Left ventricle myocardium inferior (tissue), 1 donor: ENCODE results near the gene CRISP2. TPM values are rescaled to one million over a fixed set of nuclear protein-coding genes. Genes with fewer than 3 reads are reported as not detected.
"Not testable (repeated sequence)": the region's sequence is repeated elsewhere in the genome, so short reads cannot be mapped to it uniquely, and the experiment has no call there.

ENCODE experiments used
- DNase-seq: peaks from one replicate; pipeline ENCODE4 v3.0.0-alpha.2; 2020
- H3K27ac ChIP-seq: fragments of 200-600 bp; replicated peaks from 2 replicates; pipeline ENCODE4 v1.8.0; 2021
- H3K27me3 ChIP-seq: fragments of 200-600 bp; 2 replicates; pipeline ENCODE4 v1.8.0; 2021; ENCODE audit warnings: low read depth
- H3K36me3 ChIP-seq: fragments of 200-600 bp; 2 replicates; pipeline ENCODE4 v1.8.0; 2021
- H3K4me1 ChIP-seq: fragments of 200-600 bp; 2 replicates; pipeline ENCODE4 v1.8.0; 2021
- H3K4me3 ChIP-seq: fragments of 200-600 bp; 2 replicates; pipeline ENCODE4 v1.8.0; 2021; ENCODE audit warnings: mild to moderate bottlenecking, moderate library complexity
- H3K9me3 ChIP-seq: fragments of 200-600 bp; replicated peaks from 2 replicates; pipeline ENCODE4 v1.8.0; 2021
- intact Hi-C: fragments of 100-400 bp; cut with micrococcal nuclease; formaldehyde crosslinking; loops from one replicate; pipeline ENCODE4 v1.11.0; 2022
- total RNA-seq: library from RNA; stranded (reverse); fragmentation: NEBNext Ultra II Directional; extraction: Animal tissue kit (Norgen Biotek cat#: 25700); gene quantifications from one replicate; pipeline ENCODE4 v1.2.1, GENCODE V29; 2021
- TF ChIP-seq, protein P1 (sequence below): fragments of 200-600 bp; IDR thresholded peaks from 2 replicates; pipeline ENCODE4 v1.8.0; 2021; ENCODE audit warnings: antibody characterized with exemption, mild to moderate bottlenecking, borderline replicate concordance
- donor health status: DM: no; HTN: yes; CAD: no; lungs with severe emphysema.

The CRISP2 gene
- total RNA-seq, 1 donor from 2014 or later, result not detected

DNA sequence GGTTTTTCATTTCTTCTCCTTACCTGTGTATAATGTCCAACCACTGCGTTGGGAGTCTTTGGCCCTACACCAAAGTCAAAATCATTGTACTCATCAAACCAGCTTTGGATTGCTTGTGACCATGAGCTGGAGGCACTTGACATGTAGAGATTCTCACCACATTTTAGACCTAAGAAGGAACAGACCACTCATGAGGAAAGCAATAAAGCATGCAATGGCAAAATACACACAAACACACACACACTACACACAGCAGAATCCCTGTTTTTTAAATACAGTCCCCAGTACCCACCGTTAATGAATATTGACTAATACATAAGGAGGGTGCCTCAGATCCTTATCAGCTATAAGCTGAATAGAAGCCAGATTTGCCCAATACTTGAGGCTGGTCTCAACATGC lies 20.3 kb upstream of the CRISP2 start:
- TF ChIP-seq, protein P1, sequence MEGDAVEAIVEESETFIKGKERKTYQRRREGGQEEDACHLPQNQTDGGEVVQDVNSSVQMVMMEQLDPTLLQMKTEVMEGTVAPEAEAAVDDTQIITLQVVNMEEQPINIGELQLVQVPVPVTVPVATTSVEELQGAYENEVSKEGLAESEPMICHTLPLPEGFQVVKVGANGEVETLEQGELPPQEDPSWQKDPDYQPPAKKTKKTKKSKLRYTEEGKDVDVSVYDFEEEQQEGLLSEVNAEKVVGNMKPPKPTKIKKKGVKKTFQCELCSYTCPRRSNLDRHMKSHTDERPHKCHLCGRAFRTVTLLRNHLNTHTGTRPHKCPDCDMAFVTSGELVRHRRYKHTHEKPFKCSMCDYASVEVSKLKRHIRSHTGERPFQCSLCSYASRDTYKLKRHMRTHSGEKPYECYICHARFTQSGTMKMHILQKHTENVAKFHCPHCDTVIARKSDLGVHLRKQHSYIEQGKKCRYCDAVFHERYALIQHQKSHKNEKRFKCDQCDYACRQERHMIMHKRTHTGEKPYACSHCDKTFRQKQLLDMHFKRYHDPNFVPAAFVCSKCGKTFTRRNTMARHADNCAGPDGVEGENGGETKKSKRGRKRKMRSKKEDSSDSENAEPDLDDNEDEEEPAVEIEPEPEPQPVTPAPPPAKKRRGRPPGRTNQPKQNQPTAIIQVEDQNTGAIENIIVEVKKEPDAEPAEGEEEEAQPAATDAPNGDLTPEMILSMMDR, result no peak
- Histone ChIP-seq H3K27ac (no peak overlapping the region), H3K4me1 (no peaks in the 10 kb centered on the region), H3K4me3 (no peak overlapping the region), H3K36me3 (no peaks in the 10 kb centered on the region), H3K9me3 (no peaks in the 10 kb centered on the region), H3K27me3 (no peaks in the 10 kb centered on the region)
- no peak for DNase-seq
- intact Hi-C loops, result no loop called here

GRCh38 chr6:49732781-49733180 lies 19.4 kb upstream of the CRISP2 start:
- no peaks in the 10 kb centered on the region for H3K27me3 ChIP-seq
- intact Hi-C loops, result no loop called here
- H3K4me3 ChIP-seq, result no peak overlapping the region
- TF ChIP-seq, protein P1, result no peak
- DNase-seq, result no peak
- no peak overlapping the region for H3K27ac ChIP-seq
- H3K4me1 ChIP-seq, result no peaks in the 10 kb centered on the region
- H3K36me3 ChIP-seq, result no peaks in the 10 kb centered on the region
- H3K9me3 ChIP-seq, result no peaks in the 10 kb centered on the region

DNA sequence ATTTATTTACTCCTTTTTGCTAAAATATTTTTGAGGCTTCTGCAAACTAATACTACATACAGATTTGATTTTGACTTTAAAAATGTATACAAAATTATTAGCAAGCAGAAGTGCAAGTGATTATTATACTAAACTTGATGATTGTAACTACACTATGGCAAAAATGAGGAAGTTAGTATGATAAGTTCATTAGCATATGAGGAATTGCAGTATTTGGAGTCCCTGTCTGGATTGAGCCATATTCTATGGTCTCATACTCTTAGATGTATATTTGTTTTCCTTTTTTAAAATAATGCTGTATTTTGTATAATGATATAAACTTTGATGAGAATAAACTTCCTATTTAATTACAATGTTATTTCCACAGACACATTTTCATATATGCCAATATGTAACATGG lies 16.9 kb upstream of the CRISP2 start:
- H3K27me3 ChIP-seq, result no peaks in the 10 kb centered on the region
- H3K27ac ChIP-seq, result no peak overlapping the region
- TF ChIP-seq, protein P1, result no peak
- intact Hi-C loops, result no loop called here
- no peak for DNase-seq
- peaks cover 4% of the 10 kb centered on the region for H3K9me3 ChIP-seq
- no peaks in the 10 kb centered on the region for H3K4me1 ChIP-seq
- no peaks in the 10 kb centered on the region for H3K36me3 ChIP-seq
- no peak overlapping the region for H3K4me3 ChIP-seq

GRCh38 chr6:49723917-49724316 lies 10.6 kb upstream of the CRISP2 start:
- H3K4me3 ChIP-seq, H3K36me3 ChIP-seq, H3K27me3 ChIP-seq, H3K4me1 ChIP-seq, DNase-seq, H3K27ac ChIP-seq, intact Hi-C loops: not testable (repeated sequence)
- peaks cover 19% of the 10 kb centered on the region for H3K9me3 ChIP-seq

DNA sequence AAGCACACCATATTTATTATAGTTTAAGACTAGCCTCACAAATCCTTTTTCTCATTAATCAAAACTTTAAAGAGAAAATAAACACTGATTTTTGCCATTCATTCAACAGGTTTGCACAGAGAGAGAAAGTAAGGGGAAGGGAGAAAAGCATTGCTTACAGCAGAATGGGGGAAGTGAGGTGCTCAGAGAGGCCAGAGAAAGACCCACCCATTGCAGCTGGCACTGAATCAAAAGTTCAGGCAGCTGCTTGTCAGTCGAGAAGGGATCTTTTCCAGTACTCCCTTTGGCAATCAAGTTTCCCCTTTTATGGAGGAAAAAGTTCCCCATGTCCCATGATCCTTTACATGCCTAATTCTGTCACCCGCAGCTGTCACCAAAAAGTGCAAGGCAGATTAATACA lies 8.0 kb upstream of the CRISP2 start:
- no peak for DNase-seq
- peaks cover 19% of the 10 kb centered on the region for H3K9me3 ChIP-seq
- H3K27me3 ChIP-seq, result no peaks in the 10 kb centered on the region
- no peaks in the 10 kb centered on the region for H3K4me1 ChIP-seq
- no peak overlapping the region for H3K4me3 ChIP-seq
- H3K36me3 ChIP-seq, result no peaks in the 10 kb centered on the region
- TF ChIP-seq, protein P1, result no peak
- H3K27ac ChIP-seq, result no peak overlapping the region
- intact Hi-C loops, result no loop called here

GRCh38 chr6:49720372-49720771 lies 7.0 kb upstream of the CRISP2 start:
- intact Hi-C loops, result no loop called here
- no peak for DNase-seq
- Histone ChIP-seq H3K9me3 (peaks cover 14% of the 10 kb centered on the region), H3K4me3 (no peak overlapping the region), H3K27me3 (no peaks in the 10 kb centered on the region), H3K36me3 (no peaks in the 10 kb centered on the region), H3K4me1 (no peaks in the 10 kb centered on the region), H3K27ac (no peak overlapping the region)
- TF ChIP-seq, protein P1, result no peak
